ENCODE measurements around the gene GMCL2. TPM values are rescaled to one million over a fixed set of nuclear protein-coding genes. Genes with fewer than 3 reads are reported as not detected.

GMCL2 gene
- total RNA-seq, 1 experiment from 2014 or later = not detected

- TF ChIP-seq ARID4B (CRISPR knock-in tag; IDR thresholded peaks at IDR 0.05; ENCODE audit: borderline replicate concordance) (no peak), ZBTB21 (CRISPR knock-in tag; IDR thresholded peaks at IDR 0.05; ENCODE audit: borderline replicate concordance) (no peak), FOXP1 (CRISPR knock-in tag; IDR thresholded peaks at IDR 0.05; ENCODE audit: borderline replicate concordance) (no peak)
Measured at GRCh38 chr5:178145965-178146820, 41.0 kb downstream of the GMCL2 start (continued).

GRCh38 chr5:178143901-178144300, 43.3 kb downstream of the GMCL2 start:
- no peaks in the 10 kb centered on the region for H3K9me3 Mint-ChIP-seq
- H3K36me3 Mint-ChIP-seq = peaks cover 78% of the 10 kb centered on the region
- ChIA-PET POLR2A (interaction anchor here (0.5 to 1.1 kb wide), 3 partner anchors 20 to 208 kb away, joined by 3 to 5 read pairs (median 3); no protein-coding TSS in a partner anchor), CTCF (interaction anchor here (2.4 to 7.5 kb wide), 4 partner anchors 20 to 69 kb away, joined by 14 to 111 read pairs (median 28); no protein-coding TSS in a partner anchor)
- H3K4me1 Mint-ChIP-seq = peaks cover 5% of the 10 kb centered on the region
- H3K27ac Mint-ChIP-seq = peak overlapping the region; percentile 91
- no peak overlapping the region for H3K4me3 Mint-ChIP-seq
- H3K27me3 Mint-ChIP-seq (ENCODE audit: low read depth) = no peaks in the 10 kb centered on the region
- TF ChIP-seq NFYB (CRISPR knock-in tag; conservative IDR thresholded peaks at IDR 0.05; ENCODE audit: low read depth) = no peak
- ATAC-seq (no peak), DNase-seq (ENCODE audit: low spot score) (no peak)

- Mint-ChIP-seq H3K36me3 (peaks cover 76% of the 10 kb centered on the region), H3K27me3 (ENCODE audit: low read depth) (no peaks in the 10 kb centered on the region), H3K9me3 (no peaks in the 10 kb centered on the region), H3K4me1 (peaks cover 5% of the 10 kb centered on the region), H3K27ac (no peak overlapping the region), H3K4me3 (no peak overlapping the region)
- ATAC-seq (no peak), DNase-seq (ENCODE audit: low spot score) (no peak)
- CTCF ChIA-PET = interaction anchor here (3.2 to 7.5 kb wide), 3 partner anchors 19 to 68 kb away, joined by 14 to 111 read pairs (median 39); no protein-coding TSS in a partner anchor
- TF ChIP-seq ZBTB43 (CRISPR knock-in tag; IDR thresholded peaks at IDR 0.05) = no peak
- POLR2A ChIA-PET = interaction anchor here (0.5 to 1.1 kb wide), 4 partner anchors 19 to 208 kb away, joined by 3 to 5 read pairs (median 4); no protein-coding TSS in a partner anchor
Measured at GRCh38 chr5:178143246-178143645, 43.9 kb downstream of the GMCL2 start.

- Mint-ChIP-seq H3K36me3 (peaks cover 75% of the 10 kb centered on the region), H3K27me3 (ENCODE audit: low read depth) (no peaks in the 10 kb centered on the region), H3K4me1 (peaks cover 5% of the 10 kb centered on the region), H3K27ac (0 out of 2 replicates have a peak overlapping the region, but pooled peaks have one; percentile 33), H3K9me3 (no peaks in the 10 kb centered on the region), H3K4me3 (no peak overlapping the region)
- DNase-seq (ENCODE audit: low spot score) (no peak), ATAC-seq (no peak)
- ChIA-PET CTCF (interaction anchor here (4.8 to 7.5 kb wide), 2 partner anchors 22 to 67 kb away, joined by 39 to 111 read pairs; no protein-coding TSS in a partner anchor), POLR2A (interaction anchor here (0.9 to 1.1 kb wide), 2 partner anchors 22 to 32 kb away, joined by 3 to 4 read pairs; no protein-coding TSS in a partner anchor)
- TF ChIP-seq RELA (CRISPR knock-in tag; IDR thresholded peaks at IDR 0.05; ENCODE audit: borderline replicate concordance) = no peak
- TF ChIP-seq ZNF232 (CRISPR knock-in tag; IDR thresholded peaks at IDR 0.05) = no peak
- TF ChIP-seq CTCF (IDR thresholded peaks at IDR 0.05) = no peak
- no peak for TF ChIP-seq HMGXB4 (CRISPR knock-in tag; IDR thresholded peaks at IDR 0.05)
- no peak for TF ChIP-seq NFYB (CRISPR knock-in tag; conservative IDR thresholded peaks at IDR 0.05; ENCODE audit: low read depth)
- TF ChIP-seq ZNF263 (CRISPR knock-in tag; IDR thresholded peaks at IDR 0.05; ENCODE audit: low read depth) = no peak
- TF ChIP-seq AR (CRISPR knock-in tag; IDR thresholded peaks at IDR 0.05) = no peak
- no peak for TF ChIP-seq MYBL2 (CRISPR knock-in tag; IDR thresholded peaks at IDR 0.05)
- no peak for TF ChIP-seq ZNF138 (CRISPR knock-in tag; conservative IDR thresholded peaks at IDR 0.05)
- no peak for TF ChIP-seq NR3C1 (CRISPR knock-in tag; conservative IDR thresholded peaks at IDR 0.05; ENCODE audit: low read depth)
Measured at GRCh38 chr5:178142642-178143041, 44.5 kb downstream of the GMCL2 start.

Data from WTC11 (cell line).